Measurements from ENCODE around the gene ZNF732.
A peak's percentile ranks its signal among the peaks of the same experiment; 100 is the strongest.
"Not testable (repeated sequence)": the region's sequence is repeated elsewhere in the genome, so short reads cannot be mapped to it uniquely, and the experiment has no call there.

ZNF732 gene

GRCh38 chr4:304969-305680, at the start of gene ZNF732:
ZNF732 (minus strand) TSS chr4:305474; CDS start chr4:305310, 164 bp downstream.
- DNase-seq, result no peak

- no peak for DNase-seq
Measured at GRCh38 chr4:340011-340410, 34.7 kb upstream of the ZNF732 start.

GRCh38 chr4:338759-339097, 33.5 kb upstream of the ZNF732 start:
- DNase-seq, result no peak

- no peak for DNase-seq
Measured at GRCh38 chr4:337932-338758, 32.9 kb upstream of the ZNF732 start.

GRCh38 chr4:337143-337931, 32.1 kb upstream of the ZNF732 start, which contains the start of gene ZNF141:
ZNF141 (plus strand) TSS chr4:337814; CDS start chr4:337984, 170 bp downstream.
- peak; percentile 81 for DNase-seq

GRCh38 chr4:336893-337142, 31.5 kb upstream of the ZNF732 start:
- DNase-seq, result no peak

GRCh38 chr4:336099-336892, 31.0 kb upstream of the ZNF732 start:
- DNase-seq, result no peak

- DNase-seq, result no peak
Measured at GRCh38 chr4:335515-335914, 30.2 kb upstream of the ZNF732 start.

- DNase-seq, result no peak
Measured at GRCh38 chr4:328729-329128, 23.5 kb upstream of the ZNF732 start.

- DNase-seq, result no peak
Measured at GRCh38 chr4:314296-314903, 9.1 kb upstream of the ZNF732 start.

GRCh38 chr4:309807-310206, 4.5 kb upstream of the ZNF732 start:
- DNase-seq, result no peak

- DNase-seq, result no peak
Measured at GRCh38 chr4:306551-306961, 1.3 kb upstream of the ZNF732 start.

GRCh38 chr4:304516-304915, 758 bp downstream of the ZNF732 start:
- not testable (repeated sequence) for DNase-seq

GRCh38 chr4:302381-302780, 2.9 kb downstream of the ZNF732 start:
- DNase-seq, result no peak

- DNase-seq, result no peak
Measured at GRCh38 chr4:294732-295131, 10.5 kb downstream of the ZNF732 start.

GRCh38 chr4:288891-289290, 16.4 kb downstream of the ZNF732 start:
- DNase-seq, result no peak

GRCh38 chr4:273309-274017, 31.8 kb downstream of the ZNF732 start:
- no peak for DNase-seq

GRCh38 chr4:271492-272103, 33.7 kb downstream of the ZNF732 start:
- DNase-seq, result no peak

GRCh38 chr4:259240-259639, 46.0 kb downstream of the ZNF732 start:
- DNase-seq, result not testable (repeated sequence)

- no peak for DNase-seq
Measured at GRCh38 chr4:256492-256891, 48.8 kb downstream of the ZNF732 start.

Data from DMS153 (cell line).